Activated CD4-positive, alpha-beta memory T cell treated with anti-CD3 and anti-CD28 coated beads, Interleukin-2, amount 10 ng/mL, durations not matched to agents 7 days and 5 days (primary cell): ENCODE results near the gene SCTR. TPM values are rescaled to one million over a fixed set of nuclear protein-coding genes. Genes with fewer than 3 reads are reported as not detected.

Experiments
- CTCF ChIA-PET: fragments of 350-600 bp; sonication (Branson Sonifier 250); formaldehyde crosslinking; loops from one replicate; lab custom pipeline; 2021; ENCODE audit warnings: antibody characterized with exemption, inconsistent platforms; lab: Charles Lee
- POLR2A ChIA-PET: fragments of 350-600 bp; sonication (Branson Sonifier 250); formaldehyde crosslinking; loops from one replicate; lab custom pipeline; 2021; ENCODE audit warnings: antibody characterized with exemption; lab: Charles Lee
- DNase-seq: peaks from one replicate; pipeline ENCODE4 v3.0.0-alpha.2; 2020
- H3K27ac Mint-ChIP-seq: one replicate; pipeline ENCODE4 v1.8.0; 2021; ENCODE audit warnings: mild to moderate bottlenecking, mixed read lengths
- H3K27me3 Mint-ChIP-seq: one replicate; pipeline ENCODE4 v1.8.0; 2021; ENCODE audit warnings: mixed read lengths
- H3K36me3 Mint-ChIP-seq: one replicate; pipeline ENCODE4 v1.8.0; 2021; ENCODE audit warnings: low read depth, mixed read lengths
- H3K4me1 Mint-ChIP-seq: one replicate; pipeline ENCODE4 v1.8.0; 2021; ENCODE audit warnings: mixed read lengths
- H3K4me3 Mint-ChIP-seq: one replicate; pipeline ENCODE4 v1.8.0; 2021; ENCODE audit warnings: mild to moderate bottlenecking, mixed read lengths
- H3K9me3 Mint-ChIP-seq: one replicate; pipeline ENCODE4 v1.8.0; 2021; ENCODE audit warnings: mixed read lengths
- total RNA-seq, 2 experiments: library from RNA; stranded (reverse); gene quantifications; one replicate each; pipeline ENCODE4 v1.2.3, GENCODE V29; 2021

The SCTR gene
- total RNA-seq, 2 experiments from 2014 or later = not detected

GRCh38 chr2:119490106-119490505 is 34.2 kb downstream of the SCTR start:
- peaks cover 3% of the 10 kb centered on the region for H3K27me3 Mint-ChIP-seq
- CTCF ChIA-PET = no interaction called here
- H3K36me3 Mint-ChIP-seq = no peaks in the 10 kb centered on the region

DNA sequence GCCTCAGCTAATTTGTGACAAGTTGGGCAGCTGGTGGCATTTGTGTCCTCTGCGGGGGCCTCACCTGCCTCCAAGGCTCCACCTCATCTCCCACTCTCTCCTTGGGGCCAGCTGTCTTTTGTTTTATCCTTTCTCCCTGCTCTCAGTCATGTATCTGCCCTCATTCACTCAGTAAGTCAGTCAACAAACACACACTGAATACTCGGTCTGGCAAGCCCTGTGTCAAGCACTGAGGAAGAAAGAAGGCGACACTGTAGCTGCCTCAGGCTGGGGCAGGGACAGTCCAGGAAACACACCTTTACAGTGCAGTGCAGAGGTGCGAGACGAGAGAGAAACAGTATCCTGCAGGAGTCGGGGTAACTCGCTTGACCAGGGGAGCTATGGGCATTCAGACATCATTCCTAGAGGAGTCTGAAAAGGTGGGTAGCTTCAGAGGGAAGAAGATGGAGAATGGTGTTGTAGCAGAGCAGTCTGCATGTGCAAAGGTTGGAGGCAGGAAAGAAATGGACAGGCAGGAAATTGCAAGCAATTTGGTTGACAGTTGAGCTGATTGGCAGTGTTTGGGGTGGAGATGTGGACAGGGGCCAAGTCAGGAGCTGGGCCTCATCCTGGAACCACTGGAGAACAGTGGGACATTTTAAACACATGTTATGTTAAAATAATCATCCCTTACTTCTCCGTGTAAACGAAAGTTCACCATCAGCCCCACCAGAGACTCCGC is 34.9 kb downstream of the SCTR start:
- no peaks in the 10 kb centered on the region for H3K4me1 Mint-ChIP-seq
- no peaks in the 10 kb centered on the region for H3K9me3 Mint-ChIP-seq
- no peak for DNase-seq
- peaks cover 3% of the 10 kb centered on the region for H3K27me3 Mint-ChIP-seq
- H3K4me3 Mint-ChIP-seq = no peak overlapping the region
- H3K36me3 Mint-ChIP-seq = no peaks in the 10 kb centered on the region
- POLR2A ChIA-PET = no interaction called here
- CTCF ChIA-PET = no interaction called here
- no peak overlapping the region for H3K27ac Mint-ChIP-seq

More at GRCh38 chr2:119490106-119490505, 34.2 kb downstream of the SCTR start:
- no peak for DNase-seq
- Mint-ChIP-seq H3K4me1 (no peaks in the 10 kb centered on the region), H3K27ac (no peak overlapping the region), H3K9me3 (no peaks in the 10 kb centered on the region), H3K4me3 (no peak overlapping the region)
- POLR2A ChIA-PET = no interaction called here

DNA sequence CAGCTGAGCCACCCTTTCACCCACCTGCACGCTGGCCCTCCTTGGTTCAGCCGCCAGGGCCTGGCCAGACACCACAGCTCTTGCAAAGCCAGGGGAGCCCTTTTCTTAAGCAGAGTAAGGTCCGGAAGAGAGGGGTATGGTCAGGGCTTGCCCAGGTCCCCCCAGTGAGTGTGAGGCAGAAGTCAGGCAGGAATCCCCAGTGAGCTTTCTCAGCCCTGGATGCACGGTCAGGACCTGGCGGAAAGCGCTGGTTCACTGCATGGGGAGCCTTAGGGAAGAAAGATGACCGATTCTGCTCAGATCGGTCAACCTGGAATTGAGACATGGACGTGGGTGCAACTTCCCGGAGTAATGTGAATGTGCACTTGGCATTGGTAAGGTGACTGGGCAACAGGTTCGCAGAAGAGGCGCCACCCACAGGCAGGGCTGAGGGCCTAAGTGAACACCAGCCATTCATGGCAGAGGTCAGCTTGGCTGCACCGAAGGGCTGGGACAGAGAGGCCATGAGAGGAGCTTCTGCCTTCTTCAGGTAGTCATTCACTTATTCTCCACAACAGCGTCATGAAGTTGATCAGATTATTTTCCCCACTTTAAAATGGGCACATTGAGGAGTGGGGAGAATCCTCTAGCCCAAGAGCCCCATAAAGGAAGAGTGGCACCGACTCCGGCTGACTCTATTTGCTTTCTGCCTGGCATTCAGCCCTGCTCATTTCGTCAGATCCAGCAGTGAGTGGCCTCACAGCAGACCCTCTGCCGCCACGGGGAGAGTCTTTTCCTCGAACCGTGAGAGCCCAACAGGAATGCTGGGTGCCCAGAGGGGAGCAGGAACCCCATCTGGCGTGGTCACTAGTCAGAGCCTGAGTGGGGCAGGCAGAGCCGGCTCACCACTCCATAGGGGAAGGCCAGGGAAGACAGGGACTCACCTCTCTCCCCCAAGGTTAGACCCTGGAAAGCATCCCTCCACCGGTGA is 35.8 kb downstream of the SCTR start:
- Mint-ChIP-seq H3K9me3 (no peaks in the 10 kb centered on the region), H3K36me3 (no peaks in the 10 kb centered on the region), H3K4me1 (no peaks in the 10 kb centered on the region), H3K4me3 (no peak overlapping the region), H3K27me3 (peaks cover 3% of the 10 kb centered on the region), H3K27ac (no peak overlapping the region)
- no peak for DNase-seq
- CTCF ChIA-PET = no interaction called here
- POLR2A ChIA-PET = no interaction called here

DNA sequence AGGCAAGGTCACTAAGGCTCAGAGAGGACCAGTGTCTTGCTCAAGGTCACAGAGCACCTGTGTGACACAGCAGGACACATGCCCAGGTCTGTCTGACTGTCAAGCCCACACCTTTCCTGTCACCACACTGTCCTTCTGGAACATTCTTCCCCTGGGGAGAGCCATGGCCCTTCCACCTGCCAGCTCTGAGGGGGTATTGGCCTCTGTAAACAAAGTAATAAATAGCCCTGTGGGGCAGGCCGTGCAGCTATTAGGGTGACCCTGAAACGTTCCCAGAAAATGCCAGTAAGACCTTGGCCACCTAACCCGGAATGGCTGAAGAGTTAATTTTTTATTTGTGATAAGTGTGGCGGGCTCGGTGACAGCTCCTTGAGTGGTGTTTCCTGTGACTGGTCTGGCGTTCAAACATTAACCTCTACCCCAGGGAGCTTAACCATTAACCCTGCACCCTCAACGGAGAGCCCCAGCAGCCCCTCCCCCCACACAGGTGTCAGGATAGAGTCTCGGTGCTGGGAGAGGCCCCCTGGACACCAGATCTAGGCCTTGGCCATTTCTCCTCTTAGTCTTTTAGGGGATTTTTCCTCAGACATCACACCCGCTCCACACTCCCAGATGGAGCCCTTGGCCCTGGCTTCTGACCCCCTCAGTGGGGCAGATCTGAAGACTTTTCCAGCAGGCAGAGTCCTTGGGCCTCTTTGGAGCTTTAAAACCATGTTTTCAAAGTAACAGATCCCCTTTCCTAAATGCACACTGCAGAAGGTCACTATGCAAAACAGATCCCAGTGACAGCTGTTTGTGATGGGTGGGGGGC is 36.6 kb downstream of the SCTR start:
- Mint-ChIP-seq H3K4me3 (no peak overlapping the region), H3K27me3 (no peaks in the 10 kb centered on the region), H3K4me1 (no peaks in the 10 kb centered on the region), H3K36me3 (no peaks in the 10 kb centered on the region), H3K9me3 (no peaks in the 10 kb centered on the region), H3K27ac (no peak overlapping the region)
- DNase-seq = no peak
- POLR2A ChIA-PET = no interaction called here
- CTCF ChIA-PET = no interaction called here

DNA sequence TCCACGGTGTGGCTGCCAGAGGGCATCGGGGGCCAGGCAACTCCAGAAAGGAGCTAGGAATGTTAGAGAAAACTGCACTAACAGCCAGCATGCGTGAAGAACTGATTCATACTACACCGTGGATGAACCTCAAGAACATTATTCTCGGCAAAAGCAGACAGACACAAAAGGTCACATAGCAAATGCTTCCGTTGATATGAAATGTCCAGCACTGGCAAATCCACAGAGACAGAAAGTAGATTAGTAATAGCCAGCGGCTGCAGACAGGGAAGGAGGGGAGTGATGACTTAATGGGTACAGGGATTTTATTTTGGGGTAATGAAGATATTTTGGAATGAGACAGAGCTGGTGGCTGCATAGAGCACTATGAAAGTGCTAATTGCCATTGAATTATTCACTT is 37.4 kb downstream of the SCTR start:
- ChIA-PET CTCF (no interaction called here), POLR2A (no interaction called here)
- no peak overlapping the region for H3K4me3 Mint-ChIP-seq
- H3K4me1 Mint-ChIP-seq = no peaks in the 10 kb centered on the region
- no peaks in the 10 kb centered on the region for H3K27me3 Mint-ChIP-seq
- H3K27ac Mint-ChIP-seq = no peak overlapping the region
- no peaks in the 10 kb centered on the region for H3K36me3 Mint-ChIP-seq
- H3K9me3 Mint-ChIP-seq = no peaks in the 10 kb centered on the region
- no peak for DNase-seq

GRCh38 chr2:119486196-119486827 is 38.0 kb downstream of the SCTR start:
- Mint-ChIP-seq H3K4me3 (no peak overlapping the region), H3K27ac (no peak overlapping the region), H3K27me3 (no peaks in the 10 kb centered on the region), H3K9me3 (no peaks in the 10 kb centered on the region), H3K4me1 (no peaks in the 10 kb centered on the region), H3K36me3 (no peaks in the 10 kb centered on the region)
- ChIA-PET CTCF (interaction anchor here (0.9 kb wide), 1 partner anchor 10 kb away, joined by 6 read pairs; no protein-coding TSS in a partner anchor), POLR2A (no interaction called here)
- DNase-seq = no peak

- no peaks in the 10 kb centered on the region for H3K27me3 Mint-ChIP-seq
- H3K4me1 Mint-ChIP-seq = no peaks in the 10 kb centered on the region
- no peaks in the 10 kb centered on the region for H3K9me3 Mint-ChIP-seq
- H3K4me3 Mint-ChIP-seq = no peak overlapping the region
- POLR2A ChIA-PET = no interaction called here
- no peaks in the 10 kb centered on the region for H3K36me3 Mint-ChIP-seq
- no peak for DNase-seq
- H3K27ac Mint-ChIP-seq = no peak overlapping the region
- CTCF ChIA-PET = interaction anchor here (0.9 kb wide), 1 partner anchor 9 kb away, joined by 6 read pairs; no protein-coding TSS in a partner anchor
Observed at GRCh38 chr2:119485336-119486110, 38.8 kb downstream of the SCTR start.

GRCh38 chr2:119484834-119485233 is 39.4 kb downstream of the SCTR start:
- ChIA-PET POLR2A (no interaction called here), CTCF (no interaction called here)
- DNase-seq = no peak
- no peak overlapping the region for H3K4me3 Mint-ChIP-seq
- H3K27ac Mint-ChIP-seq = no peak overlapping the region
- no peaks in the 10 kb centered on the region for H3K4me1 Mint-ChIP-seq
- H3K9me3 Mint-ChIP-seq = no peaks in the 10 kb centered on the region
- H3K27me3 Mint-ChIP-seq = no peaks in the 10 kb centered on the region
- no peaks in the 10 kb centered on the region for H3K36me3 Mint-ChIP-seq

- H3K27me3 Mint-ChIP-seq = no peaks in the 10 kb centered on the region
- CTCF ChIA-PET = interaction anchor here (1.0 kb wide), 1 partner anchor 16 kb away, joined by 3 read pairs; no protein-coding TSS in a partner anchor
- no peak overlapping the region for H3K27ac Mint-ChIP-seq
- H3K9me3 Mint-ChIP-seq = no peaks in the 10 kb centered on the region
- DNase-seq = no peak
- POLR2A ChIA-PET = no interaction called here
- no peaks in the 10 kb centered on the region for H3K36me3 Mint-ChIP-seq
- no peak overlapping the region for H3K4me3 Mint-ChIP-seq
- no peaks in the 10 kb centered on the region for H3K4me1 Mint-ChIP-seq
Observed at GRCh38 chr2:119483896-119484718, 40.2 kb downstream of the SCTR start.

DNA sequence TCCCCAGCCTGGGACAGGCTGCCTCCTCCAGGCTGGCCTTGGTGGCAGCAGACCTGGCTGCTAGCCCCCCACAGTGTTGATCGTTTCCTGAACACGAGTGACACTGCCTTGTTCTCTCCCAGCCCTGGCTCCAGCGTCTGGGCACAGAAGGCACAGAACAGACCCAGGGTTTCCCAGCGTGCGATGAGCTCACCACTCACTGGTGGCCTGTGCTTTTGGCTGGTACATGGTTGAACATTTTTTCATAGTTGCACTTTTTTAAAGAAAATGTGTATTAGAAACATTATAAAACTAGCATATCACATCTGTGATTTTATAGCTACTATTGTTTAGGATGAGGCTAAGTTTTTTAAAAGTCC is 40.9 kb downstream of the SCTR start:
- CTCF ChIA-PET = interaction anchor here (1.0 kb wide), 1 partner anchor 15 kb away, joined by 3 read pairs; no protein-coding TSS in a partner anchor
- H3K27me3 Mint-ChIP-seq = no peaks in the 10 kb centered on the region
- H3K36me3 Mint-ChIP-seq = no peaks in the 10 kb centered on the region

More for the DNA sequence above, 40.9 kb downstream of the SCTR start:
- Mint-ChIP-seq H3K9me3 (no peaks in the 10 kb centered on the region), H3K4me1 (no peaks in the 10 kb centered on the region), H3K4me3 (no peak overlapping the region), H3K27ac (no peak overlapping the region)
- no peak for DNase-seq
- POLR2A ChIA-PET = no interaction called here
